PC-9 (cell line): ENCODE measurements around the gene GNMT.

Experiments
- EZH2 ChIP-seq: fragments of 200-600 bp; sonication (generic); IDR thresholded peaks from 2 replicates; pipeline ENCODE4 v1.8.0; 2017; ENCODE audit warnings: antibody characterized with exemption, low read depth
- TF ChIP-seq, protein P1 (sequence below): fragments of 200-600 bp; sonication (generic); conservative IDR thresholded peaks from 2 replicates; pipeline ENCODE4 v1.6.1; 2017; ENCODE audit warnings: mixed run types, antibody characterized with exemption, mild to moderate bottlenecking, moderate library complexity

GRCh38 chr6:42958125-42958524, 2.4 kb upstream of the GNMT start:
- TF ChIP-seq, protein P1, sequence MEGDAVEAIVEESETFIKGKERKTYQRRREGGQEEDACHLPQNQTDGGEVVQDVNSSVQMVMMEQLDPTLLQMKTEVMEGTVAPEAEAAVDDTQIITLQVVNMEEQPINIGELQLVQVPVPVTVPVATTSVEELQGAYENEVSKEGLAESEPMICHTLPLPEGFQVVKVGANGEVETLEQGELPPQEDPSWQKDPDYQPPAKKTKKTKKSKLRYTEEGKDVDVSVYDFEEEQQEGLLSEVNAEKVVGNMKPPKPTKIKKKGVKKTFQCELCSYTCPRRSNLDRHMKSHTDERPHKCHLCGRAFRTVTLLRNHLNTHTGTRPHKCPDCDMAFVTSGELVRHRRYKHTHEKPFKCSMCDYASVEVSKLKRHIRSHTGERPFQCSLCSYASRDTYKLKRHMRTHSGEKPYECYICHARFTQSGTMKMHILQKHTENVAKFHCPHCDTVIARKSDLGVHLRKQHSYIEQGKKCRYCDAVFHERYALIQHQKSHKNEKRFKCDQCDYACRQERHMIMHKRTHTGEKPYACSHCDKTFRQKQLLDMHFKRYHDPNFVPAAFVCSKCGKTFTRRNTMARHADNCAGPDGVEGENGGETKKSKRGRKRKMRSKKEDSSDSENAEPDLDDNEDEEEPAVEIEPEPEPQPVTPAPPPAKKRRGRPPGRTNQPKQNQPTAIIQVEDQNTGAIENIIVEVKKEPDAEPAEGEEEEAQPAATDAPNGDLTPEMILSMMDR, result no peak
- no peak for TF ChIP-seq EZH2
